BLaER1 treated with 17β-estradiol and CSF1 and Interleukin-3, amounts not matched to agents 10 nM and 100 nM (cell line): ENCODE data around the gene RTN4.

ENCODE experiments used
- H3K27ac ChIP-seq, 11 experiments: shearing (Covaris generic); formaldehyde crosslinking; 2 replicates each; pipeline ENCODE4 v1.8.1; 2022
- H3K27me3 ChIP-seq, 11 experiments: shearing (Covaris generic); formaldehyde crosslinking; 2 replicates each; pipeline ENCODE4 v1.8.1; 2022
- H3K36me3 ChIP-seq, 11 experiments: shearing (Covaris generic); formaldehyde crosslinking; 2 replicates each; pipeline ENCODE4 v1.8.1; 2022
- H3K4me1 ChIP-seq, 10 experiments: shearing (Covaris generic); formaldehyde crosslinking; 2 replicates each; pipeline ENCODE4 v1.8.1; 2022
- H3K4me2 ChIP-seq, 11 experiments: shearing (Covaris generic); formaldehyde crosslinking; 2 replicates each; pipeline ENCODE4 v1.8.1; 2022
- H3K4me3 ChIP-seq, 10 experiments: shearing (Covaris generic); formaldehyde crosslinking; 2 replicates each; pipeline ENCODE4 v1.8.1; 2022
- H3K9ac ChIP-seq, 11 experiments: shearing (Covaris generic); formaldehyde crosslinking; 2 replicates each; pipeline ENCODE4 v1.8.1; 2022
- H3K9me3 ChIP-seq, 11 experiments: shearing (Covaris generic); formaldehyde crosslinking; replicated peaks in 1 of 11; 2 replicates each; pipeline ENCODE4 v1.8.1; 2022
- H4K20me1 ChIP-seq, 11 experiments: shearing (Covaris generic); formaldehyde crosslinking; 2 replicates each; pipeline ENCODE4 v1.8.1; 2022
- Cebpa-rat ChIP-seq, 11 experiments: shearing (Covaris generic); IDR thresholded peaks; 2 replicates each; pipeline ENCODE4 v1.8.1; 2022

The RTN4 gene

DNA sequence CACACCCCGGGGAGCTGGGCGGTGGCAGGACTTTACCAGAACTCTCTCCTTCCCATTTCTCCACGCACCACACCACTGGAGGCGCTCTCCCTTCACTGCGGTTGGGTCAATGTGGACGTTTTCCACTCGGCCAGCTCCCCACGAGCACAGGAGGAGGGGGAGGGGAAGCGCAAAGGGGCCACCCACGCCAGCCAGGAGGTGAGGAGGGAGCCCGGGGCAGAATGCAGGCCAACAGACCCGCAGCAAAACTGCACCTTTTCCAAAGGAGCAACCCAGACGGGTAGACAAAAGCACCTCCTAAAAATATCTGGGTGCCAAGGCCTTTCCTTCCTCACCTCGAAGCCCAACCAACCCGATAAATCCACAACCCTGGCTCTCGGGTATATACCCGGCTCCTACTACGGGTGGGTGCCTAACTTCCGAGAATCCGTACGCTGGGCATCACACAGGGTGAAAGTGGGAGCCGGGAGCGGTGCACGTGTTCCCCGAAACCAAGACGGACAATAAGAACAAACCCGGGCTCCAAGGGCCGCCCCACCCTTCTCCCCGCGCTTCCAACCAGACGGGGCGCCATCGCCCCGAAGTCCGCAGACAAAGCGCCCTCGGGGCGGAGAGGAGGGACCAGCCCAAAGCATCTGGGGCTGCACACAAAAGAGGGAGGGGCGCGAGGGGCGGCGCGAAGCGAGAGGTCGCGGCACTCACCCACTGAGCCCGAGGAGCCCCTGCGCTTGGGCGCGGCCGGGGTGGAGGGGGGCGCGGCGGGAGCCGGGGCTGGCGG lies 1.0 kb downstream of the RTN4 start:
- peak overlapping the region; percentile 93 to 100 (median 99) for H3K4me3 ChIP-seq

DNA sequence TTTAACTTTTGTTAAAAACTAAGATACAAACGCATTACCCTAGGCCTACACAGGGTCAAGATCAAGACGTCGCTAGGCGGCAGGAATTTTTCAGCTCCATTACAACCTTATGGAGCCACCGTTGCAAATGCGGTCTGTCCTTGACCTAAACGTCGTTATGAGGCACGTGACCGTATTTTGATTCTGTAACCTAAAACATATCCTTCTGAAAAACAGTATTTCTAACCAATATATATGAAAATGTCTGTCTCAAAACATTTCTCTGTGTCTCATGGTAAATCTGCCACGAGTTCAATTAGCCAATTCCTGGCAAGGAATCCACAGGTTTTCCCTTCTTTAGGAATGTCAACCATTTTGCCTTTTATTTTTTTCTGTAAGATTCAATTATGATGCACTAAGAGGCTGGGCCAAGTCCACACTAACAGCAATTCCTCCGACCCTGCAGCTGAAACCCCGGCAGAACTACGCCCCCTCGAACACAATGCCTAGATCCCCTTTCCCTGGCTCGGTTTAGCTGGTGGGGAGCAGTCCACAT lies 1.7 kb downstream of the RTN4 start:
- peaks cover 44 to 65% (median 53%) of the 10 kb centered on the region in 11 experiments for H4K20me1 ChIP-seq
- H3K4me3 ChIP-seq: peak overlapping the region; percentile 93 to 100 (median 99)
- peak overlapping the region; percentile 83 to 95 (median 91) for H3K4me2 ChIP-seq
- H3K27me3 ChIP-seq: no peaks in the 10 kb centered on the region
- peak overlapping the region; percentile 96 to 99 (median 97) for H3K9ac ChIP-seq
- peaks cover 42 to 65% (median 53%) of the 10 kb centered on the region in 10 experiments for H3K4me1 ChIP-seq
- peak overlapping the region; percentile 89 to 99 (median 96) for H3K27ac ChIP-seq
- no peak for TF ChIP-seq Cebpa-rat (IDR thresholded peaks at IDR 0.05)
- peaks cover 0 to 8% (median 0%) of the 10 kb centered on the region in 11 experiments; a peak in 5 of 22 replicates for H3K9me3 ChIP-seq
- H3K36me3 ChIP-seq: peaks cover 0 to 51% (median 23%) of the 10 kb centered on the region in 11 experiments; a peak in 18 of 22 replicates

More for the DNA sequence above, 1.0 kb downstream of the RTN4 start:
- Histone ChIP-seq H3K36me3 (peaks cover 0 to 44% (median 17%) of the 10 kb centered on the region in 11 experiments; a peak in 18 of 22 replicates), H3K4me1 (peaks cover 36 to 58% (median 50%) of the 10 kb centered on the region in 10 experiments), H3K9ac (peak overlapping the region; percentile 96 to 99 (median 97)), H3K27me3 (no peaks in the 10 kb centered on the region), H3K27ac (peak overlapping the region; percentile 89 to 99 (median 96)), H3K9me3 (peaks cover 0 to 2% (median 0%) of the 10 kb centered on the region in 11 experiments; a peak in 2 of 22 replicates), H3K4me2 (peak overlapping the region; percentile 83 to 95 (median 91)), H4K20me1 (peaks cover 37 to 58% (median 47%) of the 10 kb centered on the region in 11 experiments)
- TF ChIP-seq Cebpa-rat (IDR thresholded peaks at IDR 0.05): no peak

DNA sequence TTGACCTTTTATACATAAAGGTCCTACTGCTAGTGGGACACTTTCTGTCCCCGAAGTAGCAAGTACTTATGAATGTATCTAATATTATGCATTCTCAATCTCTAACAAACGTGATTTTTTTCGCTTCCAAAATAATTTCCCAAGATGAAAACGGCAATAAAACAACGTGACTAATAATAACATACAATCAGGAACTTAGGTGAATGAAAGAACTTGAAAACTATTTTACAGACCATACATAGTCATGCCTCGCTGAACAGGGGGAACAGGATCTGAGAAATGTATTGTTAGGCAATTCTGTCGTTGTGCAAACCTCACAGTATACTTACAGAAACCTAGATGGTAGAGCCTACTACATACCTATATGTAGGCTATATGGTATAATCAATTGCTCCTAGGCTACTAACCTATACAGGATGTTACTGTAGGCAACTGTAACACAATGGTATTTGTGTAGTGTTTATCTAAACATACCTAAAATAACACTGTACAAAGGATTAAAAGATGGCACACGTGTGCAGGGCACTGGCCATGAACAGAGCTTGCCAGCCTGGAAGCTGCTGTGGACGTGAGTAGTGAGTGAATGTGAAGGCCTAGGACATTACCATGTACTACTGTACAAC lies 2.5 kb downstream of the RTN4 start:
- Histone ChIP-seq H3K4me1 (peaks cover 43 to 65% (median 50%) of the 10 kb centered on the region in 10 experiments), H4K20me1 (peaks cover 52 to 72% (median 61%) of the 10 kb centered on the region in 11 experiments), H3K4me2 (peak overlapping the region; percentile 83 to 95 (median 91)), H3K36me3 (peaks cover 0 to 58% (median 31%) of the 10 kb centered on the region in 11 experiments; a peak in 19 of 22 replicates), H3K27ac (peak overlapping the region; percentile 89 to 99 (median 96); a peak in 21 of 22 replicates), H3K4me3 (peak overlapping the region; percentile 93 to 100 (median 99)), H3K27me3 (no peaks in the 10 kb centered on the region), H3K9ac (peak overlapping the region; percentile 96 to 99 (median 97)), H3K9me3 (peaks cover 0 to 16% (median 2%) of the 10 kb centered on the region in 11 experiments; a peak in 9 of 22 replicates)
- TF ChIP-seq Cebpa-rat (IDR thresholded peaks at IDR 0.05): peak in 2 of 11 experiments; percentile 65 to 77; a peak in 3 of 22 replicates

DNA sequence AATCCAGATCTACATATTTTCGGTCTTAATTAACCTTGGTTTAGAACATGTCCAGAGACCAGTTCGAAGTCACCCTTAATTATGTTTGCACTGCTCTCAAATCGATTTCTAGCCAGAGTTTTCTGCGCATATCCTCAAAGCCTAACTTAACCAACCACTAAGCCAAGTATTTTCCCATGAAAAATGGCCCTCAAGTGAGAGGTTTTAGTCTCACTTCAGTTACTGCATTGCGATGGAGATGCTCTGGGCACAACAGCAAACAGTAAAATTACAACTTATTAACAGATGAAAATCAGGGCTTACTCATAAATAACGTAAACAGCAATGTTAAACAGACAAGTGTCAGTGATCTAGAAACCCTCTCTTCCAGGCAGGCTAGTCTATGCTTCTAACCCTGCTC lies 4.5 kb downstream of the RTN4 start:
- peaks cover 0 to 31% (median 15%) of the 10 kb centered on the region in 11 experiments; a peak in 13 of 22 replicates for H3K9me3 ChIP-seq
- peak overlapping the region in 4 of 11 experiments; percentile 17 to 95 (median 60); a peak in 5 of 22 replicates for H3K27ac ChIP-seq
- H4K20me1 ChIP-seq: peaks cover 64 to 92% (median 81%) of the 10 kb centered on the region in 11 experiments
- peak overlapping the region; percentile 83 to 95 (median 91) for H3K4me2 ChIP-seq
- peaks cover 24 to 66% (median 32%) of the 10 kb centered on the region in 10 experiments for H3K4me1 ChIP-seq
- no peaks in the 10 kb centered on the region for H3K27me3 ChIP-seq
- H3K36me3 ChIP-seq: peaks cover 0 to 78% (median 47%) of the 10 kb centered on the region in 11 experiments; a peak in 20 of 22 replicates
- peak overlapping the region; percentile 93 to 100 (median 99); a peak in 16 of 20 replicates for H3K4me3 ChIP-seq
- peak overlapping the region in 8 of 11 experiments; percentile 24 to 99 (median 97); a peak in 10 of 22 replicates for H3K9ac ChIP-seq
- TF ChIP-seq Cebpa-rat (IDR thresholded peaks at IDR 0.05): no peak

DNA sequence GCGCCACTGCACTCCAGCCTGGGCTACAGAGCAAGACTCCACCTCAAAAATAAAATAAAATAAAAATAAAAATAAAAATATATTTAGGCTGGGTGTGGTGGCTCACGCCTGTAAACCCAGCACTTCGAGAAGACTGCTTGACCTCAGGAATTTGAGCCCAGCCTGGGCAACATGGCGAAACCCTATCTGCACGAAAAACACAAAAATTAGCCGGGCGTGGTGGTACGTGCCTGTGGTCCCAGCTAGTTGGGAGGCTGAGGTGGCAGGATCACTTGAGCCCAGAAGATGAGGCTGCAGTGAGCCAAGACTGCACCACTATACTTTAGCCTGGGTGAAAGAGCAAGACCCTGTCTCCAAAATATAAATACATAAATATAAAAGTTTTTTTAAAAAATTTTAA lies 6.4 kb downstream of the RTN4 start:
- H3K27me3 ChIP-seq: no peaks in the 10 kb centered on the region
- no peak overlapping the region for H3K27ac ChIP-seq
- peaks cover 6 to 98% (median 64%) of the 10 kb centered on the region in 11 experiments; a peak in 21 of 22 replicates for H3K36me3 ChIP-seq
- H3K4me2 ChIP-seq: peak overlapping the region in 9 of 11 experiments; percentile 4 to 95 (median 46); a peak in 12 of 22 replicates
- no peak overlapping the region for H3K4me3 ChIP-seq
- TF ChIP-seq Cebpa-rat (IDR thresholded peaks at IDR 0.05): no peak
- H3K4me1 ChIP-seq: peaks cover 24 to 83% (median 32%) of the 10 kb centered on the region in 10 experiments
- H3K9ac ChIP-seq: no peak overlapping the region
- peaks cover 0 to 50% (median 33%) of the 10 kb centered on the region in 11 experiments; a peak in 20 of 22 replicates for H3K9me3 ChIP-seq
- peaks cover 79 to 100% (median 99%) of the 10 kb centered on the region in 11 experiments for H4K20me1 ChIP-seq

DNA sequence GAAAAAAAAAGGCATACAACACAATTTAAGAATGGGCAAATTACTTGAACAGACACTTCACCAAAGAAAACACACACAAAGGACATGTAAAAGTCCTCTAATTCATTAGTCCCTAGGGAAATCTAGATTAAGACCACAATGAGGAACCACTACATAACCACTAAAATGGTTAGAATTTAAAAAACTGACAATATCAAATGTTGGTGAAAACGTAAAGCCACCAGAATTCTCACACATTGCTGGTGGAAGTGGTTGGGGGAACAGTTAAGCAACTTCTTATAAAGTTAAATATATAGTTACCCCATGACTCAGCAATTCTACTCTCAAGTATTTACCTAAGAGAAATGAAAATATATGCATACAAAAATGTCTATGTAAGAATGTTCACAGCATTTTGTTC lies 11.8 kb downstream of the RTN4 start:
- Histone ChIP-seq H3K27me3 (no peaks in the 10 kb centered on the region), H3K4me2 (peak overlapping the region in 4 of 11 experiments; percentile 1 to 25 (median 20); a peak in 3 of 22 replicates), H3K9me3 (peaks cover 26 to 87% (median 70%) of the 10 kb centered on the region in 11 experiments), H3K4me3 (no peak overlapping the region; a peak in 1 of 20 replicates), H3K4me1 (peaks cover 0 to 77% (median 8%) of the 10 kb centered on the region in 10 experiments; a peak in 11 of 20 replicates), H4K20me1 (peaks cover 77 to 100% (median 98%) of the 10 kb centered on the region in 11 experiments), H3K36me3 (peaks cover 6 to 96% (median 75%) of the 10 kb centered on the region in 11 experiments; a peak in 21 of 22 replicates), H3K9ac (no peak overlapping the region), H3K27ac (peak overlapping the region in 1 of 11 experiments; percentile 29; a peak in 1 of 22 replicates)
- TF ChIP-seq Cebpa-rat (IDR thresholded peaks at IDR 0.05): no peak

DNA sequence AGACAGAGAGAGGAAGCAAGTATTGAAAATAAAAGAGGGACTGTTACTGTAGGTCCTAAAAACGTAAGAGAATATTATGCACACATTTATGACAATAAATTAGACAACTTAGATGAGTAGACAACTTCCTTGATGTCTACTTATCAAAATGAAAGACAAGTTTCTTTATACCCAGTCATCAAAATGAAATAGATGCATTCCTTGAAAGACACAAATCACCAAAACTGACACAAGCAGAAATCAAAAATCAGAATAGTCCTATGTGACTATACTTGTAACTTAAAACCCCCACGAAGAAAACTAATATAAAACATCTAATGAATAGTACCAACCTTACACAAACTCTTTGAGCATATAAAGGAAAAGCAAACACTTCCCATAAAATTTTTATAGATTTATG lies 14.5 kb downstream of the RTN4 start:
- Histone ChIP-seq H3K9ac (no peak overlapping the region), H3K36me3 (peaks cover 6 to 93% (median 69%) of the 10 kb centered on the region in 11 experiments; a peak in 21 of 22 replicates), H3K27ac (no peak overlapping the region), H3K4me2 (no peak overlapping the region), H3K27me3 (no peaks in the 10 kb centered on the region), H3K4me1 (peaks cover 0 to 79% (median 26%) of the 10 kb centered on the region in 10 experiments; a peak in 14 of 20 replicates), H3K4me3 (no peak overlapping the region), H4K20me1 (peaks cover 86 to 100% (median 100%) of the 10 kb centered on the region in 11 experiments), H3K9me3 (peaks cover 26 to 64% (median 60%) of the 10 kb centered on the region in 11 experiments)
- TF ChIP-seq Cebpa-rat (IDR thresholded peaks at IDR 0.05): no peak

DNA sequence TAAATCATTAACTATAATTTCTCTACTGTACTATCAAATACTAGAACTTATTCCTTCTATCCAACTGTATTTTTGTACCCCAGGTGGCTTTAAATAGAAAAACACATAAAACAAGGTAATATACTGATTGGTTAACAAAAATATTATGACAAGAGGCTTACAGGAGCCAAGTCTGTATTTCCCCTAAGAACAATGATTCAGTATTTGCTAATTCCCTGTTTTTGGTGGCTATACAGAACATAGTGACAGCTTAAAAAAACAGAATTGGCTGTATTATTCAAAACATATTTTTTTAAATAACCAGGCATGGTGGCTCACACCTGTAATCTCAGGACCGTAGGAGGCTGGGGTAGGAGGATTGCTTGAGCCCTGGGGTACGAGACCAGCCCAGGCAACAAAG lies 16.3 kb downstream of the RTN4 start:
- H3K9me3 ChIP-seq: peaks cover 25 to 48% (median 42%) of the 10 kb centered on the region in 11 experiments
- H3K4me3 ChIP-seq: peak overlapping the region in 1 of 10 experiments; percentile 22; a peak in 1 of 20 replicates
- H3K4me1 ChIP-seq: peaks cover 4 to 81% (median 37%) of the 10 kb centered on the region in 10 experiments; a peak in 19 of 20 replicates
- H3K9ac ChIP-seq: no peak overlapping the region
- H3K4me2 ChIP-seq: peak overlapping the region in 6 of 11 experiments; percentile 27 to 72 (median 53); a peak in 11 of 22 replicates
- TF ChIP-seq Cebpa-rat (IDR thresholded peaks at IDR 0.05): no peak
- no peaks in the 10 kb centered on the region for H3K27me3 ChIP-seq
- H4K20me1 ChIP-seq: peaks cover 86 to 100% (median 99%) of the 10 kb centered on the region in 11 experiments
- peaks cover 0 to 89% (median 63%) of the 10 kb centered on the region in 11 experiments; a peak in 20 of 22 replicates for H3K36me3 ChIP-seq
- 0 out of 22 replicates have a peak overlapping the region, but pooled peaks of 1 of the 11 experiments have one; percentile 12 for H3K27ac ChIP-seq
